GM12801 (cell line): Measurements from ENCODE around the gene ADAT3.

Experiments
- CTCF ChIP-seq: IDR thresholded peaks from one replicate; pipeline ENCODE4 v1.5.1; 2011; ENCODE audit warnings: control low read depth; ENCODE audit not compliant: insufficient read length; ENCODE audit errors: extremely low read depth

Gene ADAT3

GRCh38 chr19:1859331-1859781, 45.8 kb upstream of the ADAT3 start:
- TF ChIP-seq CTCF = no peak

DNA sequence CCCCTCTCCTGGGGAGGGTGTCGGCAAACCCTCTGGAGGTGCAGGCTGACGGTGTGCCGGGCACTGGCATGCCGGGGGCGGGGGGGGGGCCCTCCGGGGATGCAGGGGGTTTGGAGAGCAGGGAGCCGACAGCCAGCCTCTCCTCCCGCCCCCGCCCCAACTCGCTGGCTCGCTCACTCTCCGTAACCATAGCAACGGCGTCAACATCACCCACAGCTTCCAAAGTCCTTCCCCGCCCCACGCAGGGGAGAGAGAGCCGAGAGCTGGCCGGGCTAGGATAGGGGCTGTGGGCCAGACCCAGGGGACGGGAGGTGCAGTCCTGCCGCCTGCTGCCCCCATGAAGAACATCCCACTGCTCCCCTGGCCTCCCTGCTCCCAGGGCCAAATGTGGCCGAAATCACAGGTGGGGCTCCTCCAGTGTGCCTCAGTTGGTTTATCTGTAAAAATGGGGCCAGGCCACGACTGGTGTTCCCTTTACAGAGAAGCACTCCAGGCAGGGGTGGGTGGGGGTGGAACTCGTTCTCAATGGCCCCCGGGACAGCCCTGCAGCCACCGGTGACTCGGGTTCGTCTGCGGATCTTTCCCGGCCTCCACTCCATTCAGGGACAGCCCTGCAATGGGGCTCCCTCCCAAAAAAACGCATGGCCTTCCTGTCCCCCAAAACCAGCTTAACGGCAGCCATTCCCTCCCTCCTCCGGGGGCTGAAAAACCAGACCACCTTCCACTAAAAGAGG, 45.0 kb upstream of the ADAT3 start:
- TF ChIP-seq CTCF = no peak

- TF ChIP-seq CTCF = no peak
These were observed 44.2 kb upstream of the ADAT3 start for GRCh38 chr19:1860821-1861598.

- no peak for TF ChIP-seq CTCF
These were observed 43.6 kb upstream of the ADAT3 start for GRCh38 chr19:1861599-1862031.

- TF ChIP-seq CTCF = no peak
These were observed 43.2 kb upstream of the ADAT3 start for GRCh38 chr19:1862068-1862423.

GRCh38 chr19:1862424-1863327, 42.5 kb upstream of the ADAT3 start:
- TF ChIP-seq CTCF = no peak

DNA sequence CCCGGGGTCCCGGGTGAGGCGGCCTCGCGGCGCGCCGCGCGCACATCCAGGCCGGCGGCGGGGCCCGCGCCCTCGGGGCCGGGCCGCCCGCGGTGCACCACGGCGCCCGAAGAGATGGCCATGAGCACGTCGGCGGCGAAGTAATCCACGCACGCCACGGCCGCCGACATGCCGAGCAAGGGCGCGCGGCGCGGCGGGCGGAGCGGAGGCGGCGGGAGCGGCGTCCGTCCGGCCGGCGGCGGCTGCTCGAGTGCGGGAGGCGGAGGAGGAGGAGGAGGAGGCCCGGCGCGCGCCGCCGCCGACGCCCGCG, 41.9 kb upstream of the ADAT3 start, which contains the start of gene KLF16:
KLF16 (minus strand) TSS at position 252 of the 310 bp plus-strand sequence; CDS start at position 170, 82 bp downstream.
- no peak for TF ChIP-seq CTCF
